ENCODE results near the gene MISP. TPM values are rescaled to one million over a fixed set of nuclear protein-coding genes. Genes with fewer than 3 reads are reported as not detected.

Gene MISP
- total RNA-seq, 1 experiment from 2014 or later: 0.70 TPM

GRCh38 chr19:764301-764700 is 13.4 kb downstream of the MISP start:
- Mint-ChIP-seq H3K36me3 (peaks cover 3% of the 10 kb centered on the region; the same call in 1 of the 2 replicates), H3K27ac (no peak overlapping the region), H3K27me3 (ENCODE audit: low read depth) (no peaks in the 10 kb centered on the region; the same call in 1 of the 2 replicates), H3K4me1 (no peaks in the 10 kb centered on the region), H3K4me3 (no peak overlapping the region), H3K9me3 (peaks cover 9% of the 10 kb centered on the region)
- DNase-seq (ENCODE audit: low spot score) (no peak), ATAC-seq (no peak)
- TF ChIP-seq MYBL2 (CRISPR knock-in tag; IDR thresholded peaks at IDR 0.05): no peak
- no peak for TF ChIP-seq MXD4 (CRISPR knock-in tag; IDR thresholded peaks at IDR 0.05; ENCODE audit: borderline replicate concordance)
- no peak for TF ChIP-seq RELA (CRISPR knock-in tag; IDR thresholded peaks at IDR 0.05; ENCODE audit: borderline replicate concordance)
- no peak for TF ChIP-seq NFE2L1 (CRISPR knock-in tag; IDR thresholded peaks at IDR 0.05)
- TF ChIP-seq ATF6 (CRISPR knock-in tag; IDR thresholded peaks at IDR 0.05): no peak
- no peak for TF ChIP-seq E2F5 (CRISPR knock-in tag; IDR thresholded peaks at IDR 0.05)
- no peak for TF ChIP-seq JAZF1 (CRISPR knock-in tag; IDR thresholded peaks at IDR 0.05)
- no peak for TF ChIP-seq ESRRA (CRISPR knock-in tag; IDR thresholded peaks at IDR 0.05; ENCODE audit: borderline replicate concordance)
- TF ChIP-seq NFYB (CRISPR knock-in tag; conservative IDR thresholded peaks at IDR 0.05; ENCODE audit: low read depth): no peak
- TF ChIP-seq ARID4B (CRISPR knock-in tag; IDR thresholded peaks at IDR 0.05; ENCODE audit: borderline replicate concordance): no peak
- no peak for TF ChIP-seq PRDM15 (CRISPR knock-in tag; IDR thresholded peaks at IDR 0.05)
- no peak for TF ChIP-seq NR3C1 (CRISPR knock-in tag; conservative IDR thresholded peaks at IDR 0.05; ENCODE audit: low read depth)
- TF ChIP-seq KAT7 (CRISPR knock-in tag; IDR thresholded peaks at IDR 0.05; ENCODE audit: borderline replicate concordance): no peak
- no peak for TF ChIP-seq OVOL2 (CRISPR knock-in tag; IDR thresholded peaks at IDR 0.05; ENCODE audit: borderline replicate concordance)
- no peak for TF ChIP-seq TEAD1 (CRISPR knock-in tag; IDR thresholded peaks at IDR 0.05)
- TF ChIP-seq ZSCAN18 (CRISPR knock-in tag; IDR thresholded peaks at IDR 0.05): no peak
- no peak for TF ChIP-seq NR2C2 (CRISPR knock-in tag; IDR thresholded peaks at IDR 0.05)
- CTCF ChIA-PET: interaction anchor here (1.4 kb wide), 1 partner anchor 23 kb away, joined by 3 read pairs; no protein-coding TSS in a partner anchor
- POLR2A ChIA-PET: no interaction called here
